ENCODE data around the gene SLC16A9. TPM values are rescaled to one million over a fixed set of nuclear protein-coding genes. Genes with fewer than 3 reads are reported as not detected.

SLC16A9 gene
- polyA plus RNA-seq, 1 experiment = 0.05 TPM

DNA sequence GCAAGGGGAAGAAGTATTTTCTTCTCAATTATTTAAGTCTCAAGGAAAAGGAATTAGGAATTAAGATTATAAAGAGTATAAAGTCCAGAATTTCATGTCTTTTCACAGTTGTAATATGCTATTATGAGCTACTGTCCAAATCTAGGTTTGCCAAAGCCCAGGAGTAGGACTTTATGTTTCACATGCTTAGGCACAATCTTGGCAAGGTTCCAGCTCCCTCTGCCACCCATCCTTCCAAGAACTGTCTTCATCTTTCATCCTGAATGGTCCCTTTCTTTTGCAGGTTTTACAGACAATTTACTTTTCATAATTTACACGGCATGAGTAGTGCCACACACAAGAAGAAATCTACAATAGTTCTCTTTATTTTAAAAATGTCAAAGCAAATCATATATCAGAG, 29.5 kb downstream of the SLC16A9 start:
- CTCF ChIA-PET = interaction anchor here (0.6 kb wide), 1 partner anchor 391 kb away, joined by 3 read pairs; no protein-coding TSS in a partner anchor
- POLR2A ChIA-PET = no interaction called here
- Histone ChIP-seq H3K27me3 (ENCODE audit: control insufficient read depth, insufficient read depth, low read length) (no peaks in the 10 kb centered on the region), H3K4me3 (ENCODE audit: low read depth, low read length) (no peak overlapping the region), H3K36me3 (ENCODE audit: control insufficient read depth, insufficient read depth, low read length) (no peaks in the 10 kb centered on the region)
- TF ChIP-seq, protein P1, sequence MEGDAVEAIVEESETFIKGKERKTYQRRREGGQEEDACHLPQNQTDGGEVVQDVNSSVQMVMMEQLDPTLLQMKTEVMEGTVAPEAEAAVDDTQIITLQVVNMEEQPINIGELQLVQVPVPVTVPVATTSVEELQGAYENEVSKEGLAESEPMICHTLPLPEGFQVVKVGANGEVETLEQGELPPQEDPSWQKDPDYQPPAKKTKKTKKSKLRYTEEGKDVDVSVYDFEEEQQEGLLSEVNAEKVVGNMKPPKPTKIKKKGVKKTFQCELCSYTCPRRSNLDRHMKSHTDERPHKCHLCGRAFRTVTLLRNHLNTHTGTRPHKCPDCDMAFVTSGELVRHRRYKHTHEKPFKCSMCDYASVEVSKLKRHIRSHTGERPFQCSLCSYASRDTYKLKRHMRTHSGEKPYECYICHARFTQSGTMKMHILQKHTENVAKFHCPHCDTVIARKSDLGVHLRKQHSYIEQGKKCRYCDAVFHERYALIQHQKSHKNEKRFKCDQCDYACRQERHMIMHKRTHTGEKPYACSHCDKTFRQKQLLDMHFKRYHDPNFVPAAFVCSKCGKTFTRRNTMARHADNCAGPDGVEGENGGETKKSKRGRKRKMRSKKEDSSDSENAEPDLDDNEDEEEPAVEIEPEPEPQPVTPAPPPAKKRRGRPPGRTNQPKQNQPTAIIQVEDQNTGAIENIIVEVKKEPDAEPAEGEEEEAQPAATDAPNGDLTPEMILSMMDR (IDR thresholded peaks at IDR 0.05; ENCODE audit: insufficient read depth, low read depth, low read length) = no peak
- DNase-seq (ENCODE audit: low read depth) = no peak

DNA sequence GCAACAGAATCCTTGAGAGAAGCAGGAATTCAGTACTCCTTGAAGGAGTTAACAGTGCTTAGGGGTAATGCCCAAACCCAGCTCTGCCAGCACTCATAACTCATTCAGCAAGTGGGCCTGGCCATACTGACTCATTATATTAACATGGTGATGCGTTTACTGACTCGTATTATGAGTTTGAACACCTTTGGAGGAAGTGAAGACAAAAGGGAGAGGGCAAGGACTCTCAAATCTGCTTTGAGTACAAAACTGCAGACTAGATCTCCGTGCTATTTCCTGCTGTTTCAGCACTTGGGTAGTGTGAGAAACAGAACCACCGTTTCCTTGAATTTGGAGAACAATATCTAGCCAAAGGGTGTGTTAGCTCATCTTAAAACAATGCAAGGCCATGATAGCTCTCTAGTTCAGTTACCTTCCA, 30.8 kb downstream of the SLC16A9 start:
- Histone ChIP-seq H3K4me3 (ENCODE audit: low read depth, low read length) (no peak overlapping the region), H3K27me3 (ENCODE audit: control insufficient read depth, insufficient read depth, low read length) (no peaks in the 10 kb centered on the region), H3K36me3 (ENCODE audit: control insufficient read depth, insufficient read depth, low read length) (no peaks in the 10 kb centered on the region)
- ChIA-PET CTCF (interaction anchor here (1.6 kb wide), 1 partner anchor 8 kb away, joined by 3 read pairs; no protein-coding TSS in a partner anchor), POLR2A (no interaction called here)
- DNase-seq (ENCODE audit: low read depth) = no peak
- TF ChIP-seq, protein P1 (IDR thresholded peaks at IDR 0.05; ENCODE audit: insufficient read depth, low read depth, low read length) = no peak

DNA sequence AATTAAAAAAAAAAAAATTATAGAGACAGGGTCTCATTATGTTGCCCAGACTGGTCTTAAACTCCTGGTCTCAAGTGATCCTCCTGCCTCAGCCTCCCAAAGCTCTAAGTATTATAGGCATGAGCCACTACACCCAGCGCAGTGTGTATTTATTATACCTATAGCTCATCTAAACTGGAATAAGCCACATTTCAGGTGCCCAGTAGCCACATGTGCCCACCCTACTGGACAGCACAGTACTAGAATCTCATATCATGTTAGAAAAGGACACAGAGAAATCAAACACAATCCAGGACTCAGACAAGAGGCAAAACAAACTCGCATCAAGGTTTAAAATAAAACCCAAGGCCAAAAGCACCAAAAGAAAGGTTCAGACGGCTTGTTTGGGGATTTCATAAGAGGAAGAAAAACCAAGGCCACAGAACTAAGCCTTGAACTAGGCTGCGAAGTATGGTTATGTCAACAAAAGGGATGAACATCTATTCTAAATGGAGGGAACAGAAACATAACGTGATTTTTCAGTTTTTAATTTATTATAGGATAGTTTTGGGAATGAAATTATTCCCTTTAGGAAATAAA, 32.3 kb downstream of the SLC16A9 start:
- Histone ChIP-seq H3K36me3 (ENCODE audit: control insufficient read depth, insufficient read depth, low read length) (no peaks in the 10 kb centered on the region), H3K27me3 (ENCODE audit: control insufficient read depth, insufficient read depth, low read length) (no peaks in the 10 kb centered on the region), H3K4me3 (ENCODE audit: low read depth, low read length) (no peak overlapping the region)
- TF ChIP-seq, protein P1 (IDR thresholded peaks at IDR 0.05; ENCODE audit: insufficient read depth, low read depth, low read length) = no peak
- POLR2A ChIA-PET = no interaction called here
- no peak for DNase-seq (ENCODE audit: low read depth)
- CTCF ChIA-PET = no interaction called here

DNA sequence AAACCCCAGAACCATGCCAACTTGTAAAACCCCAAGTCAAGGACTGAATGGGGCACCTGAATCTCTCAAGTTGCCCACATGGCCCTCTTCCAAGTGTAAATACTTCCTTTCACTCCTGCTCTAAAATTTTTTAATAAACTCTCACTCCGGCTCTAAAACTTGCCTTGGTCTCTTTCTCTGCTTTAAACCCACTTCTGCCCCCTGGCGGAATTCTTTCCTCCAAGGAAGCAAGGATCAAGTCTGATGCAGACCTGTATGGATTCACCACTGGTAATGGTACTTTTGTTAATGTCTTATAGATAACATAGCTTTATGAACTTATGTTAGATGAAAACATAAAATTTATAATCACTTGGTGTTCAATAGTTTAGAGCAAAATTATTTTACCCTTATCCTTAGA, 33.8 kb downstream of the SLC16A9 start:
- no peak for DNase-seq (ENCODE audit: low read depth)
- ChIA-PET CTCF (no interaction called here), POLR2A (no interaction called here)
- TF ChIP-seq, protein P1 (IDR thresholded peaks at IDR 0.05; ENCODE audit: insufficient read depth, low read depth, low read length) = no peak
- H3K36me3 ChIP-seq (ENCODE audit: control insufficient read depth, insufficient read depth, low read length) = no peaks in the 10 kb centered on the region
- H3K27me3 ChIP-seq (ENCODE audit: control insufficient read depth, insufficient read depth, low read length) = no peaks in the 10 kb centered on the region
- no peak overlapping the region for H3K4me3 ChIP-seq (ENCODE audit: low read depth, low read length)

DNA sequence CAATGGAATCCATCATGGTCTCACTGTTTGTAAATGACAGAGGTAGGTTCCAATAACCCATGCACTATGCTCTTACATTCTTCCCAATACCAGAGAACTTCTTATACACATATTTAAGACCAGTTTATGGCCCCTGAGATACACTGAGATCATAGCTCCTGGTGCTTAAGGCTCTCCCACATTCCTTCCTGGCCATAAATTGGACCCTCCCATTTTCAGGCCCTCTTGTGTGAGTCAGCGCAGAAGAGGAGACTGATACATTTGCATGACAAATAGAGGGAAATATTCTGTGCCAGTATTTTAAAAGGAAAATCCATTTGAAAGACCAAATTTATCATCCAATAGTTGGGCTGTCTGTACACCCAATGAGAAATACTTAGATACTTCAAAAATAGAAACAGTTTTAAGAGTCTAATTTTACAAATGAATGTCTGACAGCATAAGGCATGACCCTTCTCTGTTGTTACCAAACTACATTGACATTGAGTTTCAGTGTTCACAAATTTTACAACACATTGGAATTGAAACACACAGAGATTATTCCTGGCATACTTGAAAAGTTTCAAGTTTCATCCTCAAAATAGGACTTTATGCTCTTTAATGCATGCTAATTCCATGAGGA, 35.3 kb downstream of the SLC16A9 start:
- DNase-seq (ENCODE audit: low read depth) = peak; percentile 3
- POLR2A ChIA-PET = no interaction called here
- CTCF ChIA-PET = no interaction called here
- Histone ChIP-seq H3K4me3 (ENCODE audit: low read depth, low read length) (no peak overlapping the region), H3K36me3 (ENCODE audit: control insufficient read depth, insufficient read depth, low read length) (no peaks in the 10 kb centered on the region), H3K27me3 (ENCODE audit: control insufficient read depth, insufficient read depth, low read length) (no peaks in the 10 kb centered on the region)
- TF ChIP-seq, protein P1 (IDR thresholded peaks at IDR 0.05; ENCODE audit: insufficient read depth, low read depth, low read length) = no peak
